ENCODE data around the gene FCGBP.

- TF ChIP-seq CTCF (conservative IDR thresholded peaks at IDR 0.05 in 1 of 2, IDR thresholded peaks at IDR 0.05 in 1 of 2; ENCODE audit: extremely low read depth in 1 of 2, insufficient read depth in 1 of 2, low read depth in 1 of 2, low read length in 2 of 2) (no peak), EZH2 (IDR thresholded peaks at IDR 0.05; ENCODE audit: borderline replicate concordance, low read length) (no peak)
Measured at GRCh38 chr19:39917561-39918182, 16.8 kb downstream of the FCGBP start.
